ENCODE measurements around the gene ZBTB22.
"Not testable (repeated sequence)": the region's sequence is repeated elsewhere in the genome, so short reads cannot be mapped to it uniquely, and the experiment has no call there.

The ZBTB22 gene

DNA sequence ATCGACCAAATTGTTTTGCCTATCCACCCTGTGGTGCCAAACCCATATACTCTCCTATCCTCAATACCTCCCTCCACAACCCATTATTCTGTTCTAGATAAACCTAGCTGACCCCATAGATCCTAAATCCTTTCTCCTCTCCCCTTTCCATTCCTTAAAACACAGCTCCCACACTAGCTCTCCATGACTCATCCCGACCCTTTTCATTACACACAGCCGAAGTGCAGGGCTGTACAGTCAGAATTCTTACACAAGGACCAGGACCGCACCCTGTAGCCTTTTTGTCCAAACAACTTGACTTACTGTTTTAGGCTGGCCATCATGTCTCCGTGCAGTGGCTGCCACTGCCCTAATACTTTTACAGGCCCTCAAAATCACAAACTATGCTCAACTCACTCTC lies 29.4 kb upstream of the ZBTB22 start:
- not testable (repeated sequence) for H3K9ac ChIP-seq (ENCODE audit: low read length); H3K36me3 ChIP-seq (ENCODE audit: control insufficient read depth, low read depth, low read length); H3K27ac ChIP-seq (ENCODE audit: low read length); H3K27me3 ChIP-seq (ENCODE audit: control insufficient read depth, insufficient read depth, low read length); H3K4me1 ChIP-seq (ENCODE audit: control insufficient read depth, low read depth, low read length); H3K4me3 ChIP-seq (ENCODE audit: low read length); H3K9me3 ChIP-seq (ENCODE audit: control insufficient read depth, low read depth, low read length)

DNA sequence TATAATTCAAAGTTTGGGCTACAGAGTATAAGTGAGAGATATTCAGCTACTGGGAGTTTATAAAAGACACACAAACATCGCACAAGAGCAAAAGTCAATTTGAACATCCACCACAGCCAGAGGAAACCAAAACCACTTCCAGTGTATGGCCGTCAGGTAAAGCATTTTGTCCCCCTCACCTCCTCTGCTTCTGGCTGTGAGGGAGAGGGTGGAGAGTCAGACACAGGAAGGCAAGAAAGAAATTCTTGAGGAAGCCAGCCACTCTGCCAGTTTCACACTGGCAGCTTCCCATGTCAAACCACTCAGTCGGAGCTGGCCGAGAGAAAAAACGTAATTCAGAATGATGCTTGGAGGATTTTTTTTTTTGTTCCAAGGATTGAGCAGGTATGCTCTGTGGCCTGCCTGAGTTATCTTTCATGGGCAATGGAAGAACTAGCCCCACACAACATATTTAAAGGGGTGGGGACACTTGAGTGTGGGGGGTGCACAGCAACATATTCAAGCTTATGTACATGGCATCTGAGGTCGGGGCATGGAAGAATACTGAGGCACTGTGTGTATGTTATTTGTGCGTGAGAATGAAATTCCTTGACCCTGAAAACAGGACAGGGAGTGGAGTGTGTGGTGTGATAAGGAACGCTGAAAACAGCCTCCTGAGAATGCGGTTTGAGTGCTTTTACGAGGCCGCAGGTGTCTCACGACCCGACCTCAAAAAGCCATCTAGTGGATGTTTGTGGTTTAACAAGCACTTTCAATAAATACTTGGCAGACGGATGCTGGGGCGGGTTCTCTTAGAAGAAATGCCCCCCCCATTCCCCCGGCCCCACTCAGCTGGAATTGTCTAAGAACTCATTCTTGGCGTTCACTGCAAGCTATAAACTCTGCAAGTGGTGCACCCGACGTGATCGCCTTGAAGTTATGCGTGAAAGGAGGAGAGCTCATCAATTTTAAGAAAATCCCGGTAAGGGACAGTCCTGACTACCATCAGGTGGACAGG lies 27.5 kb upstream of the ZBTB22 start:
- H3K4me1 ChIP-seq (ENCODE audit: control insufficient read depth, low read depth, low read length), result peaks cover 4% of the 10 kb centered on the region
- no peak overlapping the region for H3K27ac ChIP-seq (ENCODE audit: low read length)
- no peak overlapping the region for H3K9ac ChIP-seq (ENCODE audit: low read length)
- H3K27me3 ChIP-seq (ENCODE audit: control insufficient read depth, insufficient read depth, low read length), result no peaks in the 10 kb centered on the region
- H3K9me3 ChIP-seq (ENCODE audit: control insufficient read depth, low read depth, low read length), result no peaks in the 10 kb centered on the region
- no peak overlapping the region for H3K4me3 ChIP-seq (ENCODE audit: low read length)
- no peaks in the 10 kb centered on the region for H3K36me3 ChIP-seq (ENCODE audit: control insufficient read depth, low read depth, low read length)

DNA sequence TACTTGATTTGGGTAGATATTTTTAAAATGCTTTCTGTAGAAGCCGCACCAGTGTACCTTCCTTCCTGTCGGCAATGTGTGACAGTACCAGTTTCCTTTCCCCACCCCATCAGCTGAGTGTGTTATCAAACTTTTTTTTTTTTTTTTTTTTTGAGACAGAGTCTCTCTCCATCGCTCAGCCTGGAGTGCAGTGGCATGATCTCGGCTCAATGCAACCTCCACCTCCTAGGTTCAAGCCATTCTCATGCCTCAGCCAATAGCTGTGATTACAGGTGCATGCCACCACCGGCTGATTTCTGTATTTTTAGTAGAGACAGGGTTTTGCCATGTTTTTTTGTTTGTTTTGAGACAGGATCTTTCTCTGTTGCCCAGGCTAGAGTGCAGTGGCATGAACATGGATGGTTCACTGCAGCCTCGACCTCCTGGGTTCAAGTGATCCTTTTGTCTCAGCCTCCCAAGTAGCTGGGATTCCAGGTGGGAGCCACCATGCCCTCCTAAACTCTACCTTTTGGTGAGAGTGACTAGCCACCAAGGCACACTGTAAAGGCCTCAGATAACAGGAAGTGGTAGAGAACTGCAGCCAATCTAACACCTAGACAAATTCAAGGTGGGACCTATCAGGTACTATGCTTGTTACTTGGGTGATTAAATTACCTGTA lies 26.5 kb upstream of the ZBTB22 start:
- H3K9ac ChIP-seq (ENCODE audit: low read length), result no peak overlapping the region
- H3K4me3 ChIP-seq (ENCODE audit: low read length), result no peak overlapping the region
- H3K27ac ChIP-seq (ENCODE audit: low read length), result no peak overlapping the region
- no peaks in the 10 kb centered on the region for H3K36me3 ChIP-seq (ENCODE audit: control insufficient read depth, low read depth, low read length)
- peaks cover 4% of the 10 kb centered on the region for H3K4me1 ChIP-seq (ENCODE audit: control insufficient read depth, low read depth, low read length)
- no peaks in the 10 kb centered on the region for H3K9me3 ChIP-seq (ENCODE audit: control insufficient read depth, low read depth, low read length)
- H3K27me3 ChIP-seq (ENCODE audit: control insufficient read depth, insufficient read depth, low read length), result no peaks in the 10 kb centered on the region

DNA sequence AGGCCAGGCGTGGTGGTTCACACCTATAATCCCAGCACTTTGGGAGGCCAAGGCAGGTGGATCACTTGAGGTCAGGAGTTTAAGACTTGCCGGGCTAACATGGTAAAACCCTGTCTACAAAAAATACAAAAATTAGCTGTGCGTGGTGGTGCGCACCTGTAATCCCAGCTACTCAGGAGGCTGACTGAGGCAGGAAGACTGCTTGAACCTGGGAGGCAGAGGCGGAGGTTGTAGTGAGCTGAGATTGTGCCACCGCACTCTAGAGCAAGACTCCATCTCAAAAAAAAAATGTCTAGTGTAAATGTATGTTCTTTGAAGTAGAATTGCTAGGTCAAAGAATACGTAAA lies 26.0 kb upstream of the ZBTB22 start:
- H3K4me1 ChIP-seq (ENCODE audit: control insufficient read depth, low read depth, low read length); H3K9ac ChIP-seq (ENCODE audit: low read length); H3K9me3 ChIP-seq (ENCODE audit: control insufficient read depth, low read depth, low read length); H3K27ac ChIP-seq (ENCODE audit: low read length); H3K36me3 ChIP-seq (ENCODE audit: control insufficient read depth, low read depth, low read length); H3K27me3 ChIP-seq (ENCODE audit: control insufficient read depth, insufficient read depth, low read length); H3K4me3 ChIP-seq (ENCODE audit: low read length): not testable (repeated sequence)

DNA sequence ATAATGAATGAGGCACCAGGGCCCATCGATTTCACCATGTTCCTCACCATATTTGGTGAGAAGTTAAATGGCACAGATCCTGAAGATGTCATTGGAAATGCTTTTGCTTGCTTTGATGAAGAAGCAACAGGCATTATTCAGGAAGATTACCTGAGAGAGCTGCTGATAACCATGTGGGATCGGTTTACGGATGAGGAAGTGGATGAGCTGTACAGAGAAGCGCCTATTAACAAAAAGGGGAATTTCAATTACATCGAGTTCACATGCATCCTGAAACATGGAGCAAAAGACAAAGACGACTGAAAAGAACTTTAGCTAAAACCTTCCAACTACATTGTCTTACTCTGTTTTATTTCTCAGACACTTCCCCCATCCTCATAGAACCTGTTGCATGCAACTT lies 21.6 kb upstream of the ZBTB22 start:
- Histone ChIP-seq H3K36me3 (ENCODE audit: control insufficient read depth, low read depth, low read length) (no peaks in the 10 kb centered on the region), H3K4me1 (ENCODE audit: control insufficient read depth, low read depth, low read length) (no peaks in the 10 kb centered on the region)

DNA sequence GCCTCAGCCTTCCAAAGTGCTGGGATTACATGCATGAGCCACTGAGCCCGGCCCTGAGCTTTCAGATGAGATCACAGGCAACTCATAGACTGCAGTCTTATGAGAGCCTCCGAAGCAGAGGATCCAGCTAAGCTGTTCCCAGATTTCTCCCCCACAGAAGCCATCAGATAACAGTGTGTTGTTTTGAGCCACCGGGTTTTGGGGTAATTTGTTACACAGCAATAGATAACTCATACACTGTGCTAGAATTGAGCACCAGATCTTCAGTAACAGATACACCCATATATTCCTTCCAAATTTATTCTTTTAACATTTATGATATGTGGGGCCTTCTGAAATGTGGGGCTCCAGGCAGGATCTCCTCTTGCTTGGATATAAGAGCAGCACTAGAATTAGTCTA lies 19.0 kb upstream of the ZBTB22 start:
- Histone ChIP-seq H3K9ac (ENCODE audit: low read length) (no peak overlapping the region), H3K36me3 (ENCODE audit: control insufficient read depth, low read depth, low read length) (no peaks in the 10 kb centered on the region), H3K27me3 (ENCODE audit: control insufficient read depth, insufficient read depth, low read length) (no peaks in the 10 kb centered on the region), H3K27ac (ENCODE audit: low read length) (no peak overlapping the region), H3K9me3 (ENCODE audit: control insufficient read depth, low read depth, low read length) (no peaks in the 10 kb centered on the region), H3K4me1 (ENCODE audit: control insufficient read depth, low read depth, low read length) (no peaks in the 10 kb centered on the region), H3K4me3 (ENCODE audit: low read length) (no peak overlapping the region)

More for the DNA sequence above, 21.6 kb upstream of the ZBTB22 start:
- Histone ChIP-seq H3K27me3 (ENCODE audit: control insufficient read depth, insufficient read depth, low read length) (no peaks in the 10 kb centered on the region), H3K27ac (ENCODE audit: low read length) (no peak overlapping the region), H3K4me3 (ENCODE audit: low read length) (no peak overlapping the region), H3K9ac (ENCODE audit: low read length) (no peak overlapping the region), H3K9me3 (ENCODE audit: control insufficient read depth, low read depth, low read length) (no peaks in the 10 kb centered on the region)

DNA sequence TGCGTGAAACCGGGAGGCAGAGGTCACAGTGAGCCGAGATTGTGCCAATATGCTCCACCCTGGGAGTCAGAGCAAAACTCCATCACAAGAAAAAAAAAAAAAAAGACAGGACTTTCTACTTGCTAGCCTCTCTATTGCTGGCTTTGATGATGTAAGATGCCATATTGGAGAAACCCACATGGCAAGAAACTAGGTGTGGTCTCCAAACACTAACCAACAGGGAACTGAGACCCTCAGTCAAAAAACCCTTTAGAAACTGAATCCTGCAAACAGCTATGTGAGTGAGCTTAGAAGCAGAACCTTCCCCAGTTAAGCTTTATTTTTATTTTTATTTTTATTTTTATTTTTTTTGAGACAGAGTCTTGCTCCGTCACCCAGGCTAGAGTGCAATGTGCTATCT lies 18.4 kb upstream of the ZBTB22 start:
- Histone ChIP-seq H3K27ac (ENCODE audit: low read length) (no peak overlapping the region), H3K9ac (ENCODE audit: low read length) (no peak overlapping the region), H3K9me3 (ENCODE audit: control insufficient read depth, low read depth, low read length) (no peaks in the 10 kb centered on the region), H3K27me3 (ENCODE audit: control insufficient read depth, insufficient read depth, low read length) (no peaks in the 10 kb centered on the region), H3K36me3 (ENCODE audit: control insufficient read depth, low read depth, low read length) (no peaks in the 10 kb centered on the region), H3K4me1 (ENCODE audit: control insufficient read depth, low read depth, low read length) (no peaks in the 10 kb centered on the region), H3K4me3 (ENCODE audit: low read length) (no peak overlapping the region)

DNA sequence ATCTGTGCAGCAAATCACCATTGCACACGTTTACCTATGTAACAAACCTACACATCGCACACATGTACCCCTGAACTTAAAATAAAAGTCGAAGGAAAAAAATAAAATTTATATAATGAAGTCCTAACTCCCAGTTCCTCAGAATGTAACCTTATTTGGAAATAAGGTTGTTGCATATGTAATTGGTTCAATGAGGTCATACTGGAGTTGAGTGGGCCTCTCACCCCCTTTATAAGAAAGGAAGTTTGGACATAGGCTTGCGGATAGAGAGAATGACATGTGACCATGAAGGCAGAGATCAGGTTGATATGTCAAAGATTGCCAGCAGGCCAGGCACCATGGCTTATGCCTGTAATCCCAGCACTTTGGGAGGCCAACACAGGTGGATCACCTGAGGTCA lies 16.1 kb upstream of the ZBTB22 start:
- Histone ChIP-seq H3K4me1 (ENCODE audit: control insufficient read depth, low read depth, low read length) (no peaks in the 10 kb centered on the region), H3K27ac (ENCODE audit: low read length) (no peak overlapping the region), H3K4me3 (ENCODE audit: low read length) (no peak overlapping the region), H3K36me3 (ENCODE audit: control insufficient read depth, low read depth, low read length) (no peaks in the 10 kb centered on the region), H3K9me3 (ENCODE audit: control insufficient read depth, low read depth, low read length) (no peaks in the 10 kb centered on the region), H3K9ac (ENCODE audit: low read length) (no peak overlapping the region), H3K27me3 (ENCODE audit: control insufficient read depth, insufficient read depth, low read length) (no peaks in the 10 kb centered on the region)

DNA sequence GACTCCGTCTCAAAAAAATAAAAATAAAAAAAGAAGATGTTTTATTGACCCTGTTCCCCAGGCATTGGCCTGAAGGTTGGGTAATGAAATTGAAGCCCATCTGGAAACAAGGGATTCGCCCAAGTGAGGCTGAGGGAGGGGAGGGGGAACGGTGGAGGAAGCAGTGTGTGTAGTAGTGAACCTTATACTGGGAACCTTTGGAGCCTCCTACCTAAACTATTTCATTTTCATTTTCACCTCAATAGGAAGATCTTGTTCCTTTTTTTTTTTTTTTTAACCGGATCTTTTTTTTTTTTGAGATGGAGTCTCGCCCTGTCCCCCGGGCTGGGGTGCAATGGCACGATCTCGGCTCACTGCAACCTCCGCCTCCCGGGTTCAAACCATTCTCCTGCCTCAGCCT lies 13.2 kb upstream of the ZBTB22 start:
- Histone ChIP-seq H3K27me3 (ENCODE audit: control insufficient read depth, insufficient read depth, low read length) (no peaks in the 10 kb centered on the region), H3K27ac (ENCODE audit: low read length) (no peak overlapping the region), H3K4me1 (ENCODE audit: control insufficient read depth, low read depth, low read length) (no peaks in the 10 kb centered on the region)

DNA sequence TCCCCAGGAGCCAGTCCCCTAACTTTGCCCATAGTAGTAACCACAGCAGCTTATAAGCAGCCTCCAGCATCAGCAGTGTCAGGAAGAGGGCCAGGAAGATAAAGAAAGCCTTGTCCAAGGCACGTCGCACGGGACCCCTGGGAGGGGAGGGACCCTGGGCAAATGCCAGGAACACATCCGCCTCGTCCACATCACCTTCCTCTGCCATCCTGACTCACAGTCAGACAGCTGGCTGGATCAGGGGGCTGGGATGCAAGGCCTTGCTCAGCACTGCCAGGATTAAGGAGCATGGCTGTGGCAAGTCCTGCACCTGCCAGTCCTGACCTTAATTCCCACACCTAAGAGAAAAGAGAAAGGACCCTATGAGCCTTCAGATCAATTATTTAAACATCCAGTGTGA lies 11.5 kb upstream of the ZBTB22 start:
- Histone ChIP-seq H3K36me3 (ENCODE audit: control insufficient read depth, low read depth, low read length) (no peaks in the 10 kb centered on the region), H3K9me3 (ENCODE audit: control insufficient read depth, low read depth, low read length) (no peaks in the 10 kb centered on the region), H3K27ac (ENCODE audit: low read length) (no peak overlapping the region), H3K9ac (ENCODE audit: low read length) (no peak overlapping the region), H3K4me3 (ENCODE audit: low read length) (no peak overlapping the region), H3K27me3 (ENCODE audit: control insufficient read depth, insufficient read depth, low read length) (no peaks in the 10 kb centered on the region), H3K4me1 (ENCODE audit: control insufficient read depth, low read depth, low read length) (peaks cover 2% of the 10 kb centered on the region)

More for the DNA sequence above, 13.2 kb upstream of the ZBTB22 start:
- Histone ChIP-seq H3K4me3 (ENCODE audit: low read length) (no peak overlapping the region), H3K9ac (ENCODE audit: low read length) (no peak overlapping the region), H3K9me3 (ENCODE audit: control insufficient read depth, low read depth, low read length) (no peaks in the 10 kb centered on the region), H3K36me3 (ENCODE audit: control insufficient read depth, low read depth, low read length) (no peaks in the 10 kb centered on the region)

DNA sequence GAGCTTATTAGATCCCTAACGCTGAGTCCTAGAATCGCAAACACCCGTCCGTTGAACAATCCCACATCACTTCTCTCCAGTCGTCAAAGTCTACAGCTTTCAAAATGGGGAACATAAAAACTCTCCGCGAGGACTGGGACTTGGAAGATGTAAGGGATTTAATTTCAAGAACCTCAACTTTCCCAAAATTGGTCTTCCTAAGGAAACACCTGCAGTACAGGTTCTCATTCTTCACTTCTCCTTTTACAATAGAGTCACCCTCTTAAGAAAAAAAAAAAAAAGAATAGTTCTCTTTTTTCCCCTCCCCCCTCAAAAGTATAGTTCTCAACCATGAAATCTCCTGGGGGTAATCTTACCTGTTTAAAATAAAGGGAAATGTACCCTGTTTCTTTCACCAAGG lies 6.6 kb upstream of the ZBTB22 start:
- Histone ChIP-seq H3K4me3 (ENCODE audit: low read length) (peak overlapping the region; percentile 71), H3K9ac (ENCODE audit: low read length) (peak overlapping the region; percentile 24), H3K9me3 (ENCODE audit: control insufficient read depth, low read depth, low read length) (no peaks in the 10 kb centered on the region), H3K4me1 (ENCODE audit: control insufficient read depth, low read depth, low read length) (peaks cover 12% of the 10 kb centered on the region), H3K27ac (ENCODE audit: low read length) (no peak overlapping the region), H3K27me3 (ENCODE audit: control insufficient read depth, insufficient read depth, low read length) (no peaks in the 10 kb centered on the region), H3K36me3 (ENCODE audit: control insufficient read depth, low read depth, low read length) (peaks cover 16% of the 10 kb centered on the region)

DNA sequence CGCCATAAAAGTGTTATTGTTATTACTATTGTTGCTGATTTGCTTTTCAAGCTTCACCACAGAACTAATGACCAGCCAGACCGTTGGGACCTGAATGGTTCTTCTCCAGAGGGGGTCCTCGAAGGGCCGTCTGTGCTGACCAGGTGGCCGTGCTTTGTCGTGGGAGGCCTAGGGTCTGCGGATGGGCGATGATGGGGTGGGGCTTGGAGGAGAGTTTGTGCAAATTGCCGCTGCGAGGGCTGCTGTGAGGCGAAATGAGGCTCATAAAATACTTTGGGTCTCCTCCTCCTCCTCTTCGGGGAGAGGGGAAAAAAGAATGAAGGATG lies 6.0 kb upstream of the ZBTB22 start:
- Histone ChIP-seq H3K9me3 (ENCODE audit: control insufficient read depth, low read depth, low read length) (no peaks in the 10 kb centered on the region), H3K4me1 (ENCODE audit: control insufficient read depth, low read depth, low read length) (peaks cover 12% of the 10 kb centered on the region), H3K27ac (ENCODE audit: low read length) (no peak overlapping the region), H3K27me3 (ENCODE audit: control insufficient read depth, insufficient read depth, low read length) (no peaks in the 10 kb centered on the region), H3K9ac (ENCODE audit: low read length) (peak overlapping the region; percentile 24), H3K4me3 (ENCODE audit: low read length) (peak overlapping the region; percentile 71), H3K36me3 (ENCODE audit: control insufficient read depth, low read depth, low read length) (peaks cover 22% of the 10 kb centered on the region)
